ENCODE measurements around the gene USP21. TPM values are rescaled to one million over a fixed set of nuclear protein-coding genes. Genes with fewer than 3 reads are reported as not detected.
A peak's percentile ranks its signal among the peaks of the same experiment; 100 is the strongest.

Gene USP21
- total and polyA plus RNA-seq, 8 donors = 7.9 to 25.3 (median 11.2) TPM

DNA sequence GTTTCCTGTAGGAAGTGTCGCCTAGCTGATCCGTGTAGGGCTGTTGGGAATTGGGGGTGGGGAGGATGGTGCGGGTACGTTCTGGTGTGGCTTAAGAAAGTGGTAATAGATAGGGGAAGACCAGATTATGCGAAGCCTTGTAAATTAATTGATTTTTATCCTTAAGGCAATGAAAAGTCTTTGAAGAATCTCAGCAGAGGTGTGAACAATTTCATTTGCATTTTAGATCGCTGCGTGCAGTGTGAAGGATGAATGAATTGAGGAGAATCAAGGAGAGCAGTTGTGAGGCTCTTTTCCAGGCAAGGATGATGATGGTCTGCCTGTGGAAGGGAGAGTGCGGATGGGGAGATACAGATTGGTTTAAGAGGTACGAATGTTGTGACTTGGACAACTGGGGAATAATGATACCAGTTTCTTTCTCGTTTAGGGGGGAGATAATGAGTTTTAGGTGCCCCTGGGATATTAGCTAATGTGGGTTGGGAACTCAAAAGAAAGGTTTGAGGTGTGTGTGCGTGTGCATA is 26.0 kb upstream of the USP21 start:
- intact Hi-C loops (cut with DNase I) = loop anchor here in 1 of 3 donors (10.0 kb wide), 1 partner anchor 298 kb away; no protein-coding TSS in a partner anchor
- peak in 1 of 4 donors; percentile 51 for ATAC-seq
- H3K4me1 ChIP-seq = peaks cover 6 to 12% (median 9%) of the 10 kb centered on the region in 3 donors

DNA sequence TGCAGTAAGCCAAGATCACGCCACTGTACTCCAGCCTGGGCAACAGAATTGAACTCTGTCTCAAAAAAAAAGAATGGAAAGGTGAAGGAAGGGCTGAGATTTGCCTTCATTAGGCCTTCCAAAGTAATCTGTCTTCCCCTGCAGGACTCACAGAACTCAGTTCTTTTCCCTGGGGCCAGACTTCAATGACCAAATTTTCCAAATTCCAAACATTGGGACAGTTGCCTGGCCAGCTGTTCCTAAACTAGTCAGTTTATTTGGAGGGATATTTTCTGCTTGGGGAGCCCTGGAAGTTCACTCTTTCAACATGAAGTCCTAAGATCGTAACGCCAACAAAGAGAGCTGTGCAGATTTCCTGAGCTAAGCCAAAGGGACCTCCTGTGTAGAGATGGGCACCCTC is 21.4 kb upstream of the USP21 start:
- H3K4me3 ChIP-seq = no peak overlapping the region
- FAIRE-seq (no peak), DNase-seq (no peak), ATAC-seq (no peak)
- H3K36me3 ChIP-seq = no peaks in the 10 kb centered on the region
- H3K4me1 ChIP-seq = peaks cover 0 to 9% (median 0%) of the 10 kb centered on the region in 3 donors
- no peak overlapping the region for H3K27ac ChIP-seq
- no peaks in the 10 kb centered on the region for H3K27me3 ChIP-seq
- 80 to 91% methylated on average over 3 of the region's 3 CpGs for WGBS, 2 donors
- intact Hi-C loops (cut with DNase I) = loop anchor here in 1 of 3 donors (10.0 kb wide), 1 partner anchor 303 kb away; no protein-coding TSS in a partner anchor
- no peaks in the 10 kb centered on the region for H3K9me3 ChIP-seq
- TF ChIP-seq, protein P1, sequence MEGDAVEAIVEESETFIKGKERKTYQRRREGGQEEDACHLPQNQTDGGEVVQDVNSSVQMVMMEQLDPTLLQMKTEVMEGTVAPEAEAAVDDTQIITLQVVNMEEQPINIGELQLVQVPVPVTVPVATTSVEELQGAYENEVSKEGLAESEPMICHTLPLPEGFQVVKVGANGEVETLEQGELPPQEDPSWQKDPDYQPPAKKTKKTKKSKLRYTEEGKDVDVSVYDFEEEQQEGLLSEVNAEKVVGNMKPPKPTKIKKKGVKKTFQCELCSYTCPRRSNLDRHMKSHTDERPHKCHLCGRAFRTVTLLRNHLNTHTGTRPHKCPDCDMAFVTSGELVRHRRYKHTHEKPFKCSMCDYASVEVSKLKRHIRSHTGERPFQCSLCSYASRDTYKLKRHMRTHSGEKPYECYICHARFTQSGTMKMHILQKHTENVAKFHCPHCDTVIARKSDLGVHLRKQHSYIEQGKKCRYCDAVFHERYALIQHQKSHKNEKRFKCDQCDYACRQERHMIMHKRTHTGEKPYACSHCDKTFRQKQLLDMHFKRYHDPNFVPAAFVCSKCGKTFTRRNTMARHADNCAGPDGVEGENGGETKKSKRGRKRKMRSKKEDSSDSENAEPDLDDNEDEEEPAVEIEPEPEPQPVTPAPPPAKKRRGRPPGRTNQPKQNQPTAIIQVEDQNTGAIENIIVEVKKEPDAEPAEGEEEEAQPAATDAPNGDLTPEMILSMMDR (IDR thresholded peaks at IDR 0.05) = no peak

More for the DNA sequence above, 26.0 kb upstream of the USP21 start:
- no peak for FAIRE-seq
- peak overlapping the region; percentile 87 to 97 (median 92) for H3K27ac ChIP-seq
- no peak for DNase-seq
- H3K27me3 ChIP-seq = no peaks in the 10 kb centered on the region
- H3K4me3 ChIP-seq = peak overlapping the region; percentile 51 to 79 (median 64)
- H3K36me3 ChIP-seq = peaks cover 0 to under 1% (median 0%) of the 10 kb centered on the region in 3 donors
- no peaks in the 10 kb centered on the region for H3K9me3 ChIP-seq
- TF ChIP-seq, protein P1 (IDR thresholded peaks at IDR 0.05) = no peak
- WGBS, 2 donors = 3 to 4% methylated on average over 11 of the region's 11 CpGs

DNA sequence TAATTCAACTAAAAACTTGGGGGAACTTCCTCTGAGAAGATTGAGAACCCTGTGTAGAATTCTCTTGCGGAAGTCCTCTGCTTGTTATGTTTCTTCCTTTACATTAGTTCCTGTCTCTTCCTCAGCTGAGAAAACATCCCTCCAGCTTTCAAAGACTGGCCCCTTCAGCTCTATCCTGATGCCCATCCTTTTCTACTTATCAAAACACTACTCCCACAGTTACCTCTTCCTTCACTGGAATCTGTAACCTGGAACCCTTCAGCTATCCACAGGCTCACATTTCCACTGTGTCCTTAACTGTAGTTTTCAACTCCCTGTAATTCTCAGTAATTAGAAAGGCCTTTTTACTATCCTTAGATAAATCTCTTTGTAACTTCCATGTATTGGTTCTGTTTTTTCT is 20.9 kb upstream of the USP21 start:
- no peak for DNase-seq
- Histone ChIP-seq H3K9me3 (no peaks in the 10 kb centered on the region), H3K27me3 (no peaks in the 10 kb centered on the region), H3K27ac (no peak overlapping the region), H3K4me1 (peaks cover 0 to 9% (median 0%) of the 10 kb centered on the region in 3 donors), H3K36me3 (no peaks in the 10 kb centered on the region), H3K4me3 (no peak overlapping the region)
- TF ChIP-seq, protein P1 (IDR thresholded peaks at IDR 0.05) = no peak
- FAIRE-seq = no peak
- WGBS, 2 donors = 86 to 88% methylated on average over 1 of the region's 1 CpG
- intact Hi-C loops (cut with DNase I) = loop anchor here in 1 of 3 donors (10.0 kb wide), 1 partner anchor 304 kb away; no protein-coding TSS in a partner anchor
- ATAC-seq = no peak

DNA sequence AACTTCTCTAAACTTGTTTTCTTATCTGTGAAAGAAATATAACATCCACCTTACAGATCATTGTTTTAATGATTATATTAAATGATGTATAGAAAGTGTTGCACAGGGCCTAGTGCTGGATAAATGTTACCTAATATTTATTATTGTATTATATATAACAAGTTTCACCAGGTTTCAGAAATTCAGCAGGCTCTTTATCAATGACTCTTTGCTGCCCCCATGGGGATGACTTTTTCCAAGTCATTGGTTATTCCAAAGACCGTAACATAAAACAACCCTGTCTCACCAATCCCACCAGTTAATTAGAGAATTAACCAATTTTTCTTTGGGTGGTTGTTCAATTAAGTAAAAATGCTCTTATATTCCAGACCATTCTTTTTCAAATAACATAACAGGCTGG is 19.5 kb upstream of the USP21 start:
- H3K4me3 ChIP-seq = no peak overlapping the region
- intact Hi-C loops (cut with DNase I) = loop anchor here in 1 of 3 donors (10.0 kb wide), 2 partner anchors 135 to 305 kb away; no protein-coding TSS in a partner anchor
- TF ChIP-seq, protein P1 (IDR thresholded peaks at IDR 0.05) = peak in 2 of 4 donors; percentile 43 to 47
- no peaks in the 10 kb centered on the region for H3K9me3 ChIP-seq
- no peaks in the 10 kb centered on the region for H3K36me3 ChIP-seq
- peak; percentile 74 to 88 (median 80) for ATAC-seq
- H3K4me1 ChIP-seq = no peaks in the 10 kb centered on the region
- no peak overlapping the region for H3K27ac ChIP-seq
- 8 to 11% methylated on average over 1 of the region's 1 CpG for WGBS, 2 donors
- no peak for FAIRE-seq
- peak in 1 of 6 donors; percentile 55 for DNase-seq
- H3K27me3 ChIP-seq = no peaks in the 10 kb centered on the region
